Measurements from ENCODE around the gene WDR33.

The WDR33 gene

GRCh38 chr2:127683757-127684156, 127.2 kb downstream of the WDR33 start:
- peak; percentile 41; the same call in 2 of the 3 replicates for ATAC-seq
- TF ChIP-seq CSRNP3 (CRISPR knock-in tag; IDR thresholded peaks at IDR 0.05) (no peak), CREB5 (CRISPR knock-in tag; IDR thresholded peaks at IDR 0.05; ENCODE audit: low read depth) (no peak), ZNF8 (CRISPR knock-in tag; IDR thresholded peaks at IDR 0.05) (no peak), ZC3H10 (CRISPR knock-in tag; IDR thresholded peaks at IDR 0.05) (no peak), ESRRG (CRISPR knock-in tag; IDR thresholded peaks at IDR 0.05) (no peak), RARB (CRISPR knock-in tag; IDR thresholded peaks at IDR 0.05) (no peak), ARNTL (CRISPR knock-in tag; IDR thresholded peaks at IDR 0.05; ENCODE audit: borderline replicate concordance, low read depth) (no peak), POU6F1 (CRISPR knock-in tag; IDR thresholded peaks at IDR 0.05; ENCODE audit: borderline replicate concordance, low read depth) (no peak), CSDC2 (CRISPR knock-in tag; IDR thresholded peaks at IDR 0.05) (no peak), BACH2 (CRISPR knock-in tag; IDR thresholded peaks at IDR 0.05; ENCODE audit: borderline replicate concordance) (no peak), PPARA (CRISPR knock-in tag; IDR thresholded peaks at IDR 0.05; ENCODE audit: borderline replicate concordance) (no peak)

GRCh38 chr2:127683056-127683455, 127.9 kb downstream of the WDR33 start:
- TF ChIP-seq ZFP3 (CRISPR knock-in tag; IDR thresholded peaks at IDR 0.05) (no peak), ZNF565 (CRISPR knock-in tag; conservative IDR thresholded peaks at IDR 0.05; ENCODE audit: low read depth) (no peak), BACH2 (CRISPR knock-in tag; IDR thresholded peaks at IDR 0.05; ENCODE audit: borderline replicate concordance) (no peak), SNAI2 (CRISPR knock-in tag; IDR thresholded peaks at IDR 0.05) (no peak), GLIS3 (CRISPR knock-in tag; IDR thresholded peaks at IDR 0.05) (no peak), ZNF8 (CRISPR knock-in tag; IDR thresholded peaks at IDR 0.05) (no peak), ESRRG (CRISPR knock-in tag; IDR thresholded peaks at IDR 0.05) (no peak), TCF4 (CRISPR knock-in tag; IDR thresholded peaks at IDR 0.05; ENCODE audit: borderline replicate concordance) (no peak), OSR1 (CRISPR knock-in tag; IDR thresholded peaks at IDR 0.05) (no peak)
- ATAC-seq: no peak

- TF ChIP-seq ZFP3 (CRISPR knock-in tag; IDR thresholded peaks at IDR 0.05) (no peak), TCF4 (CRISPR knock-in tag; IDR thresholded peaks at IDR 0.05; ENCODE audit: borderline replicate concordance) (no peak), ARNTL (CRISPR knock-in tag; IDR thresholded peaks at IDR 0.05; ENCODE audit: borderline replicate concordance, low read depth) (no peak), RARB (CRISPR knock-in tag; IDR thresholded peaks at IDR 0.05) (no peak), PATZ1 (CRISPR knock-in tag; IDR thresholded peaks at IDR 0.05; ENCODE audit: borderline replicate concordance) (no peak), CSRNP3 (CRISPR knock-in tag; IDR thresholded peaks at IDR 0.05) (no peak), ZC3H10 (CRISPR knock-in tag; IDR thresholded peaks at IDR 0.05) (no peak), ZNF565 (CRISPR knock-in tag; conservative IDR thresholded peaks at IDR 0.05; ENCODE audit: low read depth) (no peak), GLIS3 (CRISPR knock-in tag; IDR thresholded peaks at IDR 0.05) (no peak), CREB5 (CRISPR knock-in tag; IDR thresholded peaks at IDR 0.05; ENCODE audit: low read depth) (no peak), POU6F1 (CRISPR knock-in tag; IDR thresholded peaks at IDR 0.05; ENCODE audit: borderline replicate concordance, low read depth) (no peak), BACH2 (CRISPR knock-in tag; IDR thresholded peaks at IDR 0.05; ENCODE audit: borderline replicate concordance) (no peak), ZNF70 (CRISPR knock-in tag; IDR thresholded peaks at IDR 0.05) (no peak), TSHZ2 (CRISPR knock-in tag; IDR thresholded peaks at IDR 0.05) (no peak), CSDC2 (CRISPR knock-in tag; IDR thresholded peaks at IDR 0.05) (no peak)
- no peak; the same call in 2 of the 3 replicates for ATAC-seq
Observed at GRCh38 chr2:127681976-127682857, 128.8 kb downstream of the WDR33 start.

Data from SK-N-SH treated with all-trans-retinoic acid at 6 μM for 48 hours (cell line).